ENCODE data around the gene CHCHD6. TPM values are rescaled to one million over a fixed set of nuclear protein-coding genes. Genes with fewer than 3 reads are reported as not detected.

CHCHD6 gene
- total RNA-seq, 1 donor from 2014 or later, result 17.6 TPM

GRCh38 chr3:126986001-126986400 lies 282.0 kb downstream of the CHCHD6 start:
- DNase-seq (ENCODE audit: extremely low read depth, low read depth, low spot score), result no peak

DNA sequence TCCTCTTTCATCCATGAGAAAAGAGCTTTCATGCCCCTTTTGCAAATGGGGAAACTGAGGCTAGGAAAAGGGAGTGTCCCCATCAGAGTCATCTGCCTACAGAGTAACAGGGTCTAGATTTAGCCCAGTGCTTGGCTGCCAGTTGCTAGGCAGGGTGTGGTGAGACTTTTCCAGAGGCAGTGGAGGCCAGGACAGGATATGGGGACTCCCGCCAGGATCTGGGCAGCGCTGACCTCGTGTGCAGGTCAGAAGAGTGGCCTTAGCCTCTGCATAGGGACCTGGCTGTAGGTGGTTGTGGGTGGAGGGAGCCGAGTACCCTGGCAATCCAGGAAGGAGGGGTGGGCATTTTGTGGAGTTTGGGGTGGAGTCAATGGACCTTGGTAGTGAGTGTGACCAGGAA lies 283.1 kb downstream of the CHCHD6 start:
- DNase-seq (ENCODE audit: extremely low read depth, low read depth, low spot score), result no peak

DNA sequence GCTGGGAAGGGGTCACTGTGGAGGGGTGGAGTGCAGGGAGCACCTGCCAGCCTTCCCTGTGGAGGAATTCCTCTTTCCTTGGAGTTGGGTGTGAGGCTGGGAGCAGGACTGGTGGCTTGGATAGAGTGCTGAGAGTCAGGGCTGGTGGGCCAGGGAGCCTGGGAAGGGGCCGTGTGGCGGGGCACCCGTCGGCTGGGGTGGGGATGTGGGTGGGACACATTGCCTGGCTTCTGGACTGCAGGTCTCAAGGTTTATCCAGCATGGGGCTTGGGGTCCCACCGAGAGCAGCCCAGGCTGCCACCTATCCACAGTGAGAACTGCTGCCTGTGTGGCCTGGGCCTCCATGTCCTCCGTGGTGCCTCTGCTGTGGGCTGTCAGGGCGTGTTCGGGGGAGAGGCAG lies 283.6 kb downstream of the CHCHD6 start:
- DNase-seq (ENCODE audit: extremely low read depth, low read depth, low spot score), result no peak

GRCh38 chr3:126988451-126989021 lies 284.5 kb downstream of the CHCHD6 start:
- DNase-seq (ENCODE audit: extremely low read depth, low read depth, low spot score), result no peak

DNA sequence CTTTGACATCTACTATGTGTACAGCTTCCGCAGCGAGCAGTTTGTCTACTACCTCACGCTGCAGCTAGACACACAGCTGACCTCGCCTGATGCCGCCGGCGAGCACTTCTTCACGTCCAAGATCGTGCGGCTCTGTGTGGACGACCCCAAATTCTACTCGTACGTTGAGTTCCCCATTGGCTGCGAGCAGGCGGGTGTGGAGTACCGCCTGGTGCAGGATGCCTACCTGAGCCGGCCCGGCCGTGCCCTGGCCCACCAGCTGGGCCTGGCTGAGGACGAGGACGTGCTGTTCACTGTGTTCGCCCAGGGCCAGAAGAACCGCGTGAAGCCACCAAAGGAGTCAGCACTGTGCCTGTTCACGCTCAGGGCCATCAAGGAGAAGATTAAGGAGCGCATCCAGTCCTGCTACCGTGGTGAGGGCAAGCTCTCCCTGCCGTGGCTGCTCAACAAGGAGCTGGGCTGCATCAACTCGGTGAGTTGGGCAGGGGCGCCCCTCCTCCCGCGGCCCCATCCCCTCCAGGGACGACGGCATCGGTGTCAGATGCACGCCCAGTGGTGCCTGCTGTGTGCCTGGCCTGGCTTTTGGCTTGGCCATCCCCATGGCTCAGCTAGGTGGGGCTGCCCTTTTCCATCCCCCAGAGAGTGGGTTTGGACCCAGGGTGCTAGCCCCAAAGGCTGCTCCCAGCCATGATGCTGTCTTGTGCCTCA lies 285.4 kb downstream of the CHCHD6 start:
- no peak for DNase-seq (ENCODE audit: extremely low read depth, low read depth, low spot score)

DNA sequence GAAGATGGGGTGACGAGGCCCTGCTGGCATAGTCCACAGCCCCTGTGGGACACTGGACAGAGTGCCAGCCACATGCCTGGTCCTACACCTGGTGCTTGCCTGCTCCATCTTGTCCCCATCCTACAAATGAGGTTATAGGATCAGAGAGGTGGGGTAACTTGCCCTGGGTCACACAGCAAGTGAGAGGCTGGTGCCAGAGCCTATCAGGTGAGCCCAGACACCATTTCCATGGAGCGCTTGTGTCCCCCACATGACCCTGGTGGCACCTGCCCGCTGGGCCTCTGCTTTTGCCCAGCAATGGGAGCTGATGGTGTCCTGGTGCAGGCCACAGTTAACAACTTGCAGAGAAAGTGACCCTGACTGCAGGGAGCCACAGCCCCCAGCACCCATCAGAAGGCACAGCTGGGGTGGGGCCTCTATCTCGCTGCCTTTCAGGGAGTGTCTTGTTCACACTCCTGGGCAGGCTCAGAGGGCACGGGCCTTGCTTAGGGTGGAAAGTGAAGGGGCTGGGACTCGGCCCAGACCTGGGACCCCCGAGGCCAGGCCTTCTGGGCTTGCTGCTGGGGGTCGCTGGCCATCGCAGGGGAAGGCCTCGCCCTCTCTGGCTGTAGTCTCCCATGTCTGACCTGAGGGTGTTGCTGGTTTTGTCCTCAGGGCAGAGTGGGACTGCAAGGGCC lies 286.1 kb downstream of the CHCHD6 start:
- no peak for DNase-seq (ENCODE audit: extremely low read depth, low read depth, low spot score)

DNA sequence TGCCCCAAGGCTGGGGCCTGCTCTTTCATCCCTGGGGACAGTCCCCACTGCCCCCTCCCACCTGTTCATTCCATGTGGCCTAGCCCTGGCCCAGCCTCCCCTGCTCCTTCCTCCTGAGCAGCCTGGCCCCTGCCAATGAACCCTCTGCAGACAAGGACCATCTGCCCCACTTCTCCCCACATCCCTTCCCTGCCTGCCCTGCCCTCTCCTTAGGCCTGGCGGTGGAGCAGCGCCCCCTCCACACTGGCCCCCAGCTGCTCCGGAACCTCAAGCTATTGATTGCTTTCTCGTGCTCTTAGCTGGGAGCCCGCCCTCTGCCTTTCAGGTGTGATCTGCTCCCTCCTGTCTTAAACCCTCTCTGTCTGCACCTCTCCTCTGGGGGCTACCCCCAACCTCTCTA lies 286.9 kb downstream of the CHCHD6 start:
- DNase-seq (ENCODE audit: extremely low read depth, low read depth, low spot score), result no peak

- no peak for DNase-seq (ENCODE audit: extremely low read depth, low read depth, low spot score)
Observed at GRCh38 chr3:126991366-126992200, 287.5 kb downstream of the CHCHD6 start.

DNA sequence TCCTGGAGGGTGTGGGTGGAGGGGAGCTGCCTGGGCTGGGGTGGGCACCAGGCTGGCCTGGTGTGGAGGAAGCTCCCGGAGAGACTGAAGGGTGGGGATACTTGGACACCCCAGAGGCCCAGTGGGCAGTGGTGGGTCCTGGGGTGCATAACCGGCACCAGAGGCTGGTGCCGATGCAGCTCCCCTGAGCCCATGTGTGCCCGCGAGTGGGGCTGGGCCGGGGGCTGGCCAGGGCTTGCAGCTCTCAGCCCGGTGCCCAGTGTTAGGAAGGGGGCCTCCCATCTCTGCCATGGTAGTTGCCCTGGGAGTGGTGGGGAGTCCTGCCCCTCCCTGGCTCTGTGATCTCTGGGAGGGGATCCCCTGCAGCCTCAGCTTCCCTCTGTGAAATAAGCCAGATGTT lies 288.2 kb downstream of the CHCHD6 start:
- no peak for DNase-seq (ENCODE audit: extremely low read depth, low read depth, low spot score)

- DNase-seq (ENCODE audit: extremely low read depth, low read depth, low spot score), result no peak
Observed at GRCh38 chr3:126992776-126993175, 288.7 kb downstream of the CHCHD6 start.

GRCh38 chr3:126993436-126993835 lies 289.4 kb downstream of the CHCHD6 start:
- no peak for DNase-seq (ENCODE audit: extremely low read depth, low read depth, low spot score)

DNA sequence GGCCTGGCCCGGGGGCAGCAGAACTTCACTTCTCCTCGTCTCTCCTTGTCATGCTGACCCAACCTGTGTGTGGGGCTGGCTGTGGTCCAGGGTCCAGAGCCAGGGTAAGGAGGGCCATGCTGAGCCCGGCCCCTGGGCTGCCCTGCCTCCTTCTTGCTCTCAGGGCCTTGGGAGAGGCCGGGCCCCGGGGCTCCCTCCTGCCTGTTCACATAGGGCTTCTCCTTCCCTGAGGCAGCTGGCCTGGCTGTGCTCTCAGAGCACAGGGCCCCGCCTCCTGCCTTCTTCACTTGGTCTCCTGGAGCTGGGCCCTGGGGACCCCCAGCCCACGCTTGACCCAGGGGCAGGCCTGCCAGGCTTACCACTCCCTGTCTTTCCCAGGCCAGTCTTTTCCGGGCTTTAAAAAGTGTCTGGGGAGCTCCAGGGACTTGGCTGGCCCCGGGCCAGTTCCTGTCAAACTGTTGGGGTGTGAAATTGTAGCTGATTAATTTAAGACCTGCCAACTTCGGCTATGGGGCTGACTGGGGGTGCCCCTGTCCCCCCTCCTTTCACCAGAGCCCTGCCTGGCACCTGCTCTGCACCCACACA lies 290.7 kb downstream of the CHCHD6 start:
- no peak for DNase-seq (ENCODE audit: extremely low read depth, low read depth, low spot score)

DNA sequence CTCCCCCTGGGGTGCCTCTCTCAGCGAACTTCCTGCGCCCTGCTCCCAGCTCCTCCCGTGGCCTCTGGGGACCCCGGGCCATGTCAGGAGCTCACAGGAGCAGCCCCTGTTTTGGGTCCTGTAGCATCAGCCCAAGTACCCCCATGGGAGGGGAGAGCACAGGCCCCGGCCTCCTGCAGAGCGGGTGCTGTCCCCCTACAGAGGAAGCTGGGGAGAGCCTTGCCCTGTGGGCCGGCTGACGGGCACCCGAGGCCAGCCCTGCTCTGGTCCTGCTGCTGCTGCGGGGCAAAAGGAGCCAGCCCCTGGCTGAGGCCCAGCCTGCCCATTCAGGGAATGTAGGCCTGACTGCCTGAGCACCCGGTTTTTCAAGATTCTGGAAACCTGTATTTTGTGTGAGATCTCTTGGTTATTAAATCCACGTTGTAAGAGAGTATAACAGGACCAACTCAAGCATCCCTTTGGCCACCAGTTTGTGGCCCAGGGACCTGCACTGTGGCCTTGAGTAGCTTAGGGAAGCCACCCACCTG lies 291.3 kb downstream of the CHCHD6 start:
- no peak for DNase-seq (ENCODE audit: extremely low read depth, low read depth, low spot score)

DNA sequence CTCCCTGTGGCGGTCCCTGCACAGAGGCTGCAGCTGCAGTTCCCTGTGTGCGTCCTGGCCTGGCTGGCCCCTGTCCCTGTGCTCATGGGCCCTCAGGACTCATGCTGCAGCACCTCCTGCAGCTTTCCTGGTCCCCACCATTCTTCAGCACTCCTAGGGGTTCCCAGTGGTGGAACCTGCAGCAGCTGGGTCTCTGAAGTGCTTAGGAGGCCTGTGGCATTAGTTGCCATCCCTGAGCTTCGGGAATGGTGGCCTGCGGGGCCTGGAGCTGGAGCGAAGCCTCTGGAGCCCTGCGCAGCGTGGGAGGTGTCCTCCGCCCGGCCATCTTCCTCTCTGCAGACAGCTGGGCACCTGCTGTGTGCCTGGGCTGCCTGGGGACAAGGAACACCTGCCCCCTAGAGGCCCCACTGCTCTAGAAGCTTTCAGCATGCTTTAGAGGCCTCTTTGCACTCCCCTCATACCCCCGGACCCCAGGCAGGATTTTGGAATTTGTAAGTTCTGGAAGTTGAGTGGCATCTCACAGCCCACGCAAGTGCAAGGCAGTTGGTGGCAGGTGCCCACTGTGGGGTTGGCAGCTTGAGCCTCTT lies 292.0 kb downstream of the CHCHD6 start:
- DNase-seq (ENCODE audit: extremely low read depth, low read depth, low spot score), result no peak

- no peak for DNase-seq (ENCODE audit: extremely low read depth, low read depth, low spot score)
Observed at GRCh38 chr3:126996905-126997304, 292.9 kb downstream of the CHCHD6 start.

- DNase-seq (ENCODE audit: extremely low read depth, low read depth, low spot score), result no peak
Observed at GRCh38 chr3:126997455-126998038, 293.5 kb downstream of the CHCHD6 start.

DNA sequence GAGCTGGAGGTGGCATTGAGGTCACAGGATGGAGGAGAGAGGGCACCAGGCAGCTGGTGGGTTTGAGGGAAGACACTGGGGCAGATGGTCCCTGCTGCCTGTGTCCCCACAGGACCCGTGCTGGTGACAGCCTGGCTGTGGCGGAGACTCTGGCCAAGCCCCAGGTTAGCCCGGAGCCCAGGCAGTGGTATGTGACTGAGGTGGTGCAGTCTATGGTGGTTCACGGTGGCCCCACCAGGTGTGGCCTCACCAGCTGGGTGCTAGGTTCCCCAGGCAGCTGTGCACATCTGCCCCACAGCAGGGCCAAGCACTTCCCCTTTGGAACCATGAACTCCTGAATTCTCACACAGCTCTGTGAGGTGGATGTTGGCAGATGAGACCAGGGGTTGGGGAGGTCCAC lies 294.3 kb downstream of the CHCHD6 start:
- DNase-seq (ENCODE audit: extremely low read depth, low read depth, low spot score), result no peak

DNA sequence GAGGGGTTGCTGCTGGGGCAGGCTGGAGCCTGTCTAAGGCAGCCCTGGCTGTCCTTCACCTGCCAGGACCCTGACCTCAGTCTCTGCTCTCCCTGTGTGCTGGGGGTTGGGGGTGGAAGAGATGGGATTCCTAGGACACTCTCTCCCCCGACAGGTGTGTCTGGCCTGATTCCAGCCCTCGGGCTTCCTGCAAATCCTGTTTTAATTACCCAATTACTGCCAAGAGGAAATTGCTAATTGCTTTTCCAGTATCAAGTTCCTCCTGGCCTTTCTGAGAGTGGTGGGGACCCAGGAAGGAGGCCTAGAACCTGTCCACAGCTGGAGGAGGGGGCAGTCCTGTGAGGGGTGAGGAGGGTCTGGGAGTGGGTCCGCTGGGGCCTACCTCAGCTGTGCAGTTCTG lies 294.7 kb downstream of the CHCHD6 start:
- no peak for DNase-seq (ENCODE audit: extremely low read depth, low read depth, low spot score)

GRCh38 chr3:126999383-126999782 lies 295.3 kb downstream of the CHCHD6 start:
- DNase-seq (ENCODE audit: extremely low read depth, low read depth, low spot score), result no peak

- no peak for DNase-seq (ENCODE audit: extremely low read depth, low read depth, low spot score)
Observed at GRCh38 chr3:127000119-127000518, 296.1 kb downstream of the CHCHD6 start.
